DMS53 (cell line): ENCODE data around the gene DEFB123.
"Not testable (repeated sequence)": the region's sequence is repeated elsewhere in the genome, so short reads cannot be mapped to it uniquely, and the experiment has no call there.

Source experiments
- DNase-seq: peaks from one replicate; lab custom pipeline; 2025; lab: John Stamatoyannopoulos, UW

DEFB123 gene

GRCh38 chr20:31440012-31440659, at the start of gene DEFB123:
Gene DEFB123, plus strand, starts transcription at chr20:31440632. Its CDS starts 67 bp downstream, at chr20:31440699.
- DNase-seq, result no peak

- no peak for DNase-seq
Measured at GRCh38 chr20:31392836-31393235, 47.6 kb upstream of the DEFB123 start.

GRCh38 chr20:31394900-31395299, 45.5 kb upstream of the DEFB123 start:
- DNase-seq, result no peak

- DNase-seq, result no peak
Measured at GRCh38 chr20:31403886-31404285, 36.5 kb upstream of the DEFB123 start.

- DNase-seq, result no peak
Measured at GRCh38 chr20:31406115-31406514, 34.3 kb upstream of the DEFB123 start, which contains the start of gene DEFB121. Gene DEFB121, minus strand, starts transcription at chr20:31406215. Its CDS starts 63 bp downstream, at chr20:31406152.

- no peak for DNase-seq
Measured at GRCh38 chr20:31410011-31410410, 30.4 kb upstream of the DEFB123 start.

GRCh38 chr20:31414381-31414780, 26.1 kb upstream of the DEFB123 start:
- DNase-seq, result no peak

- no peak for DNase-seq
Measured at GRCh38 chr20:31415653-31416052, 24.8 kb upstream of the DEFB123 start.

- DNase-seq, result no peak
Measured at GRCh38 chr20:31418307-31418706, 22.1 kb upstream of the DEFB123 start.

- no peak for DNase-seq
Measured at GRCh38 chr20:31425797-31426196, 14.6 kb upstream of the DEFB123 start.

GRCh38 chr20:31426891-31427551, 13.4 kb upstream of the DEFB123 start:
- DNase-seq, result not testable (repeated sequence)

GRCh38 chr20:31427576-31427975, 12.9 kb upstream of the DEFB123 start:
- DNase-seq, result not testable (repeated sequence)

- DNase-seq, result no peak
Measured at GRCh38 chr20:31430568-31431115, 9.8 kb upstream of the DEFB123 start.

- DNase-seq, result no peak
Measured at GRCh38 chr20:31446084-31446819, 5.8 kb downstream of the DEFB123 start.

GRCh38 chr20:31449511-31450414, 9.3 kb downstream of the DEFB123 start:
- no peak for DNase-seq

GRCh38 chr20:31452575-31452974, 12.1 kb downstream of the DEFB123 start:
- no peak for DNase-seq

GRCh38 chr20:31454361-31454760, 13.9 kb downstream of the DEFB123 start:
- DNase-seq, result no peak

GRCh38 chr20:31470946-31471345, 30.5 kb downstream of the DEFB123 start:
- DNase-seq, result not testable (repeated sequence)

GRCh38 chr20:31472395-31473330, 32.2 kb downstream of the DEFB123 start:
- no peak for DNase-seq

GRCh38 chr20:31473331-31474096, 33.1 kb downstream of the DEFB123 start:
- DNase-seq, result no peak
